CD14-positive monocyte (primary cell): ENCODE data around the gene PRAMEF20. TPM values are rescaled to one million over a fixed set of nuclear protein-coding genes. Genes with fewer than 3 reads are reported as not detected.

Experiments used
- DNase-seq, 3 donors: peaks; one replicate each; pipeline ENCODE4 v3.0.0-alpha.2; 2011 to 2022
- H2AFZ ChIP-seq: 2 replicates; pipeline ENCODE4 v1.6.0; 2012; ENCODE audit warnings: mild to moderate bottlenecking, low read depth, low read length, inconsistent platforms; ENCODE audit not compliant: insufficient read depth, poor library complexity, severe bottlenecking
- H3K27ac ChIP-seq, 2 donors: 1 replicate in 1 of 2; 2 replicates in 1 of 2; pipeline ENCODE4 v1.5.1; 2012 to 2013; ENCODE audit warnings: low read length in 2 of 2, control low read depth in 1 of 2, inconsistent platforms in 1 of 2, low read depth in 1 of 2, mild to moderate bottlenecking in 1 of 2
- H3K27me3 ChIP-seq, 2 donors: one replicate each; pipeline versions ENCODE4 v1.6.0 to v1.6.1; 2011 to 2013; ENCODE audit warnings: low read length in 2 of 2; ENCODE audit not compliant: control insufficient read depth in 2 of 2, insufficient read depth in 2 of 2
- H3K36me3 ChIP-seq, 2 donors: replicated peaks in 1 of 2; 1 replicate in 1 of 2; 2 replicates in 1 of 2; pipeline versions ENCODE4 v1.5.1 to v1.6.1; 2012 to 2013; ENCODE audit warnings: low read length in 2 of 2, control low read depth in 1 of 2, inconsistent platforms in 1 of 2, mild to moderate bottlenecking in 1 of 2; ENCODE audit not compliant: insufficient read depth in 2 of 2, control insufficient read depth in 1 of 2
- H3K4me1 ChIP-seq, 2 donors: 1 replicate in 1 of 2; 2 replicates in 1 of 2; pipeline versions ENCODE4 v1.5.1 to v1.6.1; 2012 to 2013; ENCODE audit warnings: low read length in 2 of 2, control low read depth in 1 of 2, inconsistent platforms in 1 of 2, mild to moderate bottlenecking in 1 of 2, moderate library complexity in 1 of 2; ENCODE audit not compliant: insufficient read depth in 2 of 2, control insufficient read depth in 1 of 2
- H3K4me2 ChIP-seq: replicated peaks from 2 replicates; pipeline ENCODE3; 2012; ENCODE audit warnings: low read length, moderate library complexity, mild to moderate bottlenecking; ENCODE audit not compliant: poor library complexity, severe bottlenecking; ENCODE audit errors: extremely low read depth
- H3K4me3 ChIP-seq, 3 experiments: fragments of 200-600 bp in 1 of 3; sonication (generic) in 1 of 3; replicated peaks in 1 of 3; 1 replicate in 2 of 3; 2 replicates in 1 of 3; pipeline ENCODE4 v1.5.1; 2011 to 2013; ENCODE audit warnings: low read length in 3 of 3, mild to moderate bottlenecking in 3 of 3, control low read depth in 2 of 3, low read depth in 2 of 3, inconsistent platforms in 1 of 3, moderate library complexity in 1 of 3
- H3K79me2 ChIP-seq: 2 replicates; pipeline ENCODE4 v1.6.0; 2012; ENCODE audit warnings: mild to moderate bottlenecking, control low read depth, inconsistent platforms, low read length, moderate library complexity; ENCODE audit not compliant: insufficient read depth
- H3K9ac ChIP-seq: 2 replicates; pipeline ENCODE4 v1.6.0; 2017; ENCODE audit warnings: low read length, mild to moderate bottlenecking; ENCODE audit not compliant: insufficient read depth, poor library complexity, severe bottlenecking
- H3K9me3 ChIP-seq, 2 donors: replicated peaks in 1 of 2; 1 replicate in 1 of 2; 2 replicates in 1 of 2; pipeline versions ENCODE4 v1.5.1 to v1.6.1; 2012 to 2013; ENCODE audit warnings: low read length in 2 of 2, control low read depth in 1 of 2; ENCODE audit not compliant: control insufficient read depth in 1 of 2, insufficient read depth in 1 of 2
- H4K20me1 ChIP-seq: 2 replicates; pipeline ENCODE4 v1.6.0; 2012; ENCODE audit warnings: mild to moderate bottlenecking, low read length, control low read depth, moderate library complexity; ENCODE audit not compliant: insufficient read depth
- H3K27ac Mint-ChIP-seq, 7 donors: one replicate each; pipeline ENCODE4 v1.8.0; 2020; ENCODE audit warnings: mild to moderate bottlenecking in 7 of 7, mixed read lengths in 7 of 7, moderate library complexity in 6 of 7, inconsistent platforms in 2 of 7
- H3K27me3 Mint-ChIP-seq, 3 donors: one replicate each; pipeline ENCODE4 v1.8.0; 2021 to 2022; ENCODE audit warnings: low read depth in 3 of 3, mild to moderate bottlenecking in 3 of 3, mixed read lengths in 3 of 3, moderate library complexity in 3 of 3, inconsistent platforms in 1 of 3
- H3K36me3 Mint-ChIP-seq, 2 donors: one replicate each; pipeline ENCODE4 v1.8.0; 2020; ENCODE audit warnings: mixed read lengths in 2 of 2, inconsistent platforms in 1 of 2, mild to moderate bottlenecking in 1 of 2
- H3K4me1 Mint-ChIP-seq: one replicate; pipeline ENCODE4 v1.8.0; 2020; ENCODE audit warnings: mild to moderate bottlenecking, mixed read lengths
- H3K4me3 Mint-ChIP-seq, 2 donors: one replicate each; pipeline ENCODE4 v1.8.0; 2020; ENCODE audit warnings: mild to moderate bottlenecking in 2 of 2, mixed read lengths in 2 of 2, moderate library complexity in 1 of 2
- H3K9me3 Mint-ChIP-seq, 7 donors: one replicate each; pipeline ENCODE4 v1.8.0; 2020 to 2022; ENCODE audit warnings: mixed read lengths in 7 of 7, mild to moderate bottlenecking in 6 of 7, moderate library complexity in 6 of 7, inconsistent platforms in 2 of 7
- CTCF ChIP-seq: fragments of 200-600 bp; IDR thresholded peaks from one replicate; pipeline ENCODE4 v1.8.0; 2022; ENCODE audit warnings: antibody characterized with exemption, mild to moderate bottlenecking
- WGBS: methylation state at CpG from one replicate; pipeline ENCODE4 v1.1.5; 2013; ENCODE audit warnings: missing lambda C conversion rate; ENCODE audit not compliant: insufficient coverage; 5-methylcytosine and 5-hydroxymethylcytosine counted together
- intact Hi-C, 2 donors: fragments of 100-400 bp; cut with micrococcal nuclease; formaldehyde crosslinking; loops; one replicate each; pipeline versions ENCODE4 v1.15.0 to v1.15.1; 2023
- polyA plus RNA-seq, 3 donors: library from polyadenylated mRNA; depleted of rRNA in 1 of 3; unstranded in 2 of 3; stranded (reverse) in 1 of 3; fragments of 300-500 nt in 2 of 3; fragments of >200 nt in 1 of 3; fragmentation: Illumina TruSeq in 2 of 3; gene quantifications; 1 replicate in 2 of 3; 2 replicates in 1 of 3; pipeline ENCODE4 v1.2.3, GENCODE V29; 2012 to 2021

Gene PRAMEF20
- polyA plus RNA-seq, 3 donors = not detected

GRCh38 chr1:13465515-13465914 is 55.3 kb downstream of the PRAMEF20 start:
- no peaks in the 10 kb centered on the region for H3K9me3 ChIP-seq
- H3K36me3 ChIP-seq = no peaks in the 10 kb centered on the region
- no peaks in the 10 kb centered on the region for H3K36me3 Mint-ChIP-seq
- no peak overlapping the region for H3K4me3 Mint-ChIP-seq
- H3K27me3 ChIP-seq = no peaks in the 10 kb centered on the region
- no peak overlapping the region for H2AFZ ChIP-seq
- TF ChIP-seq CTCF = no peak
- no peaks in the 10 kb centered on the region for H3K9me3 Mint-ChIP-seq
- H3K27ac ChIP-seq = no peak overlapping the region
- no CpG with 5 or more reads among the region's 1 CpG for WGBS
- no peaks in the 10 kb centered on the region for H3K4me1 Mint-ChIP-seq
- intact Hi-C loops = no loop called here
- H3K79me2 ChIP-seq = no peaks in the 10 kb centered on the region
- H3K27me3 Mint-ChIP-seq = peaks cover 0 to 10% (median 5%) of the 10 kb centered on the region in 3 donors
- no peak overlapping the region for H3K4me3 ChIP-seq
- H3K27ac Mint-ChIP-seq = no peak overlapping the region
- no peak for DNase-seq
- H3K9ac ChIP-seq = no peak overlapping the region
- H3K4me2 ChIP-seq = no peak overlapping the region
- no peaks in the 10 kb centered on the region for H4K20me1 ChIP-seq
- H3K4me1 ChIP-seq = no peaks in the 10 kb centered on the region

DNA sequence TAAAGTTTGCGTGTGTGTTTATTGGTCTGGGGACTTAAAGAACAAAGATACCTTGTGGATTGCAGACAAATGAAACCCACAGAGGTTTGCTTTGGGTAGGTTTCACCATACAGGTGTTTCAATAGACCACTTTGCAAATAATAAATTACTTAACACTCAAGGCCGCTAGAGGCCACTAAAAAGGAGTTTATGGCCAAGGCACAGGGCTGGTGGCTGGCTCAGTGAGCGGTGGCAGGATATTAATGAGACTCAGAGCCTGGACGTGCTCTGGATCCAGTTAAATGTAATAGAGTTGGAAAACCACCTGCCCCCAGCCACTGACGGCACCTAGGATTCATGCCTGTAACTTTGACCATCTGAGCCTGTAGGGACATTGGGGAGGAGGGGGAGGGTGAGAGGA is 59.1 kb downstream of the PRAMEF20 start:
- H3K9me3 Mint-ChIP-seq = peaks cover 0 to 4% (median 0%) of the 10 kb centered on the region in 7 donors
- 38% methylated on average over 3 of the region's 5 CpGs for WGBS

More for the DNA sequence above, 59.1 kb downstream of the PRAMEF20 start:
- Histone ChIP-seq H3K4me3 (no peak overlapping the region), H3K79me2 (no peaks in the 10 kb centered on the region), H3K27ac (no peak overlapping the region), H2AFZ (no peak overlapping the region), H3K27me3 (no peaks in the 10 kb centered on the region), H3K36me3 (no peaks in the 10 kb centered on the region), H3K9ac (no peak overlapping the region), H4K20me1 (no peaks in the 10 kb centered on the region), H3K9me3 (no peaks in the 10 kb centered on the region), H3K4me2 (no peak overlapping the region), H3K4me1 (no peaks in the 10 kb centered on the region)
- no peak for DNase-seq
- Mint-ChIP-seq H3K36me3 (no peaks in the 10 kb centered on the region), H3K4me3 (no peak overlapping the region), H3K27me3 (peaks cover 0 to 9% (median 3%) of the 10 kb centered on the region in 3 donors), H3K27ac (no peak overlapping the region), H3K4me1 (no peaks in the 10 kb centered on the region)
- intact Hi-C loops = no loop called here
- TF ChIP-seq CTCF = no peak

Other genes with a start within 250 kb of the PRAMEF20 start
- not detected for gene HNRNPCL4, start 244.8 kb upstream of the PRAMEF20 start, polyA plus RNA-seq
- not detected for gene PRAMEF9, start 238.6 kb upstream of the PRAMEF20 start, polyA plus RNA-seq
- not detected for gene PRAMEF13, start 209.0 kb upstream of the PRAMEF20 start, polyA plus RNA-seq
- not detected for gene PRAMEF18, start 184.3 kb upstream of the PRAMEF20 start, polyA plus RNA-seq
- not detected for gene PRAMEF5, start 156.3 kb upstream of the PRAMEF20 start, polyA plus RNA-seq
- gene PRAMEF8, start 125.3 kb upstream of the PRAMEF20 start, polyA plus RNA-seq = not detected
- not detected for gene PRAMEF33, start 106.9 kb upstream of the PRAMEF20 start, polyA plus RNA-seq
- gene PRAMEF15, start 94.9 kb upstream of the PRAMEF20 start, polyA plus RNA-seq = not detected
- not detected for gene PRAMEF14, start 63.3 kb upstream of the PRAMEF20 start, polyA plus RNA-seq
- not detected for gene PRAMEF19, start 38.5 kb upstream of the PRAMEF20 start, polyA plus RNA-seq
- not detected for gene PRAMEF17, start 20.8 kb upstream of the PRAMEF20 start, polyA plus RNA-seq
- not detected for gene LRRC38, start 103.6 kb downstream of the PRAMEF20 start, polyA plus RNA-seq
- gene PDPN, start 173.4 kb downstream of the PRAMEF20 start, polyA plus RNA-seq = not detected